Breast epithelium (tissue), 3 donors: ENCODE data around the gene ANKRD23.

Experiments used
- CTCF ChIP-seq, 3 donors: fragments of 450-650 bp; IDR thresholded peaks; one replicate each; pipeline ENCODE4 v1.5.1; 2016 to 2017; ENCODE audit warnings: antibody characterized with exemption in 3 of 3, mild to moderate bottlenecking in 3 of 3, moderate library complexity in 3 of 3
- POLR2A ChIP-seq: fragments of 450-650 bp; IDR thresholded peaks from one replicate; pipeline ENCODE4 v1.6.1; 2016; ENCODE audit warnings: antibody characterized with exemption, mild to moderate bottlenecking, moderate library complexity

GRCh38 chr2:96807127-96807471 lies 36.7 kb downstream of the ANKRD23 start:
- no peak for TF ChIP-seq CTCF (IDR thresholded peaks at IDR 0.05)
- no peak for TF ChIP-seq POLR2A
